ENCODE data around the gene AKAP7. TPM values are rescaled to one million over a fixed set of nuclear protein-coding genes. Genes with fewer than 3 reads are reported as not detected.

The AKAP7 gene
- total RNA-seq, 1 experiment from 2014 or later: 3.1 TPM

- TF ChIP-seq, protein P1, sequence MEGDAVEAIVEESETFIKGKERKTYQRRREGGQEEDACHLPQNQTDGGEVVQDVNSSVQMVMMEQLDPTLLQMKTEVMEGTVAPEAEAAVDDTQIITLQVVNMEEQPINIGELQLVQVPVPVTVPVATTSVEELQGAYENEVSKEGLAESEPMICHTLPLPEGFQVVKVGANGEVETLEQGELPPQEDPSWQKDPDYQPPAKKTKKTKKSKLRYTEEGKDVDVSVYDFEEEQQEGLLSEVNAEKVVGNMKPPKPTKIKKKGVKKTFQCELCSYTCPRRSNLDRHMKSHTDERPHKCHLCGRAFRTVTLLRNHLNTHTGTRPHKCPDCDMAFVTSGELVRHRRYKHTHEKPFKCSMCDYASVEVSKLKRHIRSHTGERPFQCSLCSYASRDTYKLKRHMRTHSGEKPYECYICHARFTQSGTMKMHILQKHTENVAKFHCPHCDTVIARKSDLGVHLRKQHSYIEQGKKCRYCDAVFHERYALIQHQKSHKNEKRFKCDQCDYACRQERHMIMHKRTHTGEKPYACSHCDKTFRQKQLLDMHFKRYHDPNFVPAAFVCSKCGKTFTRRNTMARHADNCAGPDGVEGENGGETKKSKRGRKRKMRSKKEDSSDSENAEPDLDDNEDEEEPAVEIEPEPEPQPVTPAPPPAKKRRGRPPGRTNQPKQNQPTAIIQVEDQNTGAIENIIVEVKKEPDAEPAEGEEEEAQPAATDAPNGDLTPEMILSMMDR (IDR thresholded peaks at IDR 0.05 in 2 of 3, conservative IDR thresholded peaks at IDR 0.05 in 1 of 3; ENCODE audit: borderline replicate concordance in 1 of 3, insufficient read depth in 1 of 3, low read depth in 2 of 3, low read length in 2 of 3): no peak
Measured at GRCh38 chr6:131250122-131250521, 114.9 kb downstream of the AKAP7 start (continued).

DNA sequence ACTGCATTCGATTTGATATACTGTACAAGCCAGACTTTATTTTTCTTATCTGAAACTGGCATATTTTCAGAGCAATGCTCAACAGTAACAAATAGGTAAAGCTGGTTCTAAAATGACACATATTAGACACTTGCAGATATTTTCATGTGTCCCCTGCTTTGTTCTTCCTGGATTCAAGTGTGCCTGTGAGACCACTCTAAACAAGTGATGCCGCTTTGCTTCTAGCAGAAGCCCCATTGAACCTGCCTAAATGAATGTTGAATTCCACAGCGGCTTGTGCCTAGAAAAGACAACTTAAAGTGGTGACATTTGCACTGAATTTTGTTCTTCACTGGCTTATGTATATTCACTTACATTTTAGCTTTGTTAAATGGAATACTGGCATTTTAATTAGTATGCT lies 115.7 kb downstream of the AKAP7 start:
- ChIA-PET RAD21 (ENCODE audit: low non-redundant PET in 1 of 2, low total read pairs in 2 of 2, uncharacterized antibody in 2 of 2, unreplicated experiment in 2 of 2) (no interaction called here), CTCF (no interaction called here), POLR2A (no interaction called here)
- Histone ChIP-seq H3K79me2 (ENCODE audit: insufficient read depth, low read length) (no peaks in the 10 kb centered on the region), H3K4me2 (ENCODE audit: low read length) (no peak overlapping the region), H2AFZ (ENCODE audit: low read depth, low read length, poor library complexity, severe bottlenecking) (no peak overlapping the region), H3K27me3 (ENCODE audit: insufficient read depth, low read length) (no peaks in the 10 kb centered on the region), H3K9me2 (ENCODE audit: insufficient read depth) (no peaks in the 10 kb centered on the region), H3K36me3 (ENCODE audit: control insufficient read depth in 1 of 2, insufficient read depth in 2 of 2, low read length in 2 of 2) (no peaks in the 10 kb centered on the region), H3K9me3 (ENCODE audit: control insufficient read depth in 1 of 2, insufficient read depth in 1 of 2, low read depth in 1 of 2, low read length in 2 of 2) (no peaks in the 10 kb centered on the region), H3K9ac (ENCODE audit: low read length) (no peak overlapping the region), H3K27ac (ENCODE audit: low read depth, low read length) (no peak overlapping the region), H3K4me3 (replicated peaks in 1 of 2; ENCODE audit: low read depth in 1 of 2, low read length in 2 of 2) (no peak overlapping the region), H3K4me1 (ENCODE audit: control insufficient read depth in 1 of 2, insufficient read depth in 2 of 2, low read length in 2 of 2) (peaks cover 0 to 3% of the 10 kb centered on the region in 2 experiments; a peak in 2 of 4 replicates), H4K20me1 (ENCODE audit: insufficient read depth) (no peaks in the 10 kb centered on the region)
- no TSS peak for BruUV-seq (replicated peaks)
- no peak for TF ChIP-seq FOSL1 (IDR thresholded peaks at IDR 0.05; ENCODE audit: low read depth)
- TF ChIP-seq SRF (IDR thresholded peaks at IDR 0.05; ENCODE audit: low read depth): no peak
- TF ChIP-seq SP1 (IDR thresholded peaks at IDR 0.05; ENCODE audit: low read depth): no peak
- no peak for TF ChIP-seq EGR1 (IDR thresholded peaks at IDR 0.05; ENCODE audit: low read depth)
- TF ChIP-seq RAD21 (IDR thresholded peaks at IDR 0.05; ENCODE audit: low read depth): no peak
- no peak for TF ChIP-seq JUND (IDR thresholded peaks at IDR 0.05)
- TF ChIP-seq ZFX (IDR thresholded peaks at IDR 0.05): no peak
- TF ChIP-seq ZBTB33 (IDR thresholded peaks at IDR 0.05; ENCODE audit: extremely low read depth, insufficient replicate concordance, low read length): no peak
- no peak for TF ChIP-seq ELF1 (IDR thresholded peaks at IDR 0.05; ENCODE audit: borderline replicate concordance, low read depth)
- TF ChIP-seq CBX3 (IDR thresholded peaks at IDR 0.05; ENCODE audit: low read depth): no peak
- TF ChIP-seq, protein P2, sequence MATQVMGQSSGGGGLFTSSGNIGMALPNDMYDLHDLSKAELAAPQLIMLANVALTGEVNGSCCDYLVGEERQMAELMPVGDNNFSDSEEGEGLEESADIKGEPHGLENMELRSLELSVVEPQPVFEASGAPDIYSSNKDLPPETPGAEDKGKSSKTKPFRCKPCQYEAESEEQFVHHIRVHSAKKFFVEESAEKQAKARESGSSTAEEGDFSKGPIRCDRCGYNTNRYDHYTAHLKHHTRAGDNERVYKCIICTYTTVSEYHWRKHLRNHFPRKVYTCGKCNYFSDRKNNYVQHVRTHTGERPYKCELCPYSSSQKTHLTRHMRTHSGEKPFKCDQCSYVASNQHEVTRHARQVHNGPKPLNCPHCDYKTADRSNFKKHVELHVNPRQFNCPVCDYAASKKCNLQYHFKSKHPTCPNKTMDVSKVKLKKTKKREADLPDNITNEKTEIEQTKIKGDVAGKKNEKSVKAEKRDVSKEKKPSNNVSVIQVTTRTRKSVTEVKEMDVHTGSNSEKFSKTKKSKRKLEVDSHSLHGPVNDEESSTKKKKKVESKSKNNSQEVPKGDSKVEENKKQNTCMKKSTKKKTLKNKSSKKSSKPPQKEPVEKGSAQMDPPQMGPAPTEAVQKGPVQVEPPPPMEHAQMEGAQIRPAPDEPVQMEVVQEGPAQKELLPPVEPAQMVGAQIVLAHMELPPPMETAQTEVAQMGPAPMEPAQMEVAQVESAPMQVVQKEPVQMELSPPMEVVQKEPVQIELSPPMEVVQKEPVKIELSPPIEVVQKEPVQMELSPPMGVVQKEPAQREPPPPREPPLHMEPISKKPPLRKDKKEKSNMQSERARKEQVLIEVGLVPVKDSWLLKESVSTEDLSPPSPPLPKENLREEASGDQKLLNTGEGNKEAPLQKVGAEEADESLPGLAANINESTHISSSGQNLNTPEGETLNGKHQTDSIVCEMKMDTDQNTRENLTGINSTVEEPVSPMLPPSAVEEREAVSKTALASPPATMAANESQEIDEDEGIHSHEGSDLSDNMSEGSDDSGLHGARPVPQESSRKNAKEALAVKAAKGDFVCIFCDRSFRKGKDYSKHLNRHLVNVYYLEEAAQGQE (IDR thresholded peaks at IDR 0.05; ENCODE audit: low read depth): no peak
- no peak for TF ChIP-seq EZH2phosphoT487 (IDR thresholded peaks at IDR 0.05; ENCODE audit: borderline replicate concordance)
- no peak for TF ChIP-seq ATF3 (IDR thresholded peaks at IDR 0.05)
- no peak for TF ChIP-seq MAX (IDR thresholded peaks at IDR 0.05)
- TF ChIP-seq TCF7L2 (IDR thresholded peaks at IDR 0.05; ENCODE audit: borderline replicate concordance, extremely low read depth, insufficient read depth, insufficient read length): no peak
- intact Hi-C loops (cut with micrococcal nuclease): no loop called here
- ATAC-seq (no peak), DNase-seq (ENCODE audit: low read depth, low spot score) (no peak)
